ENCODE data around the gene RGS10. TPM values are rescaled to one million over a fixed set of nuclear protein-coding genes. Genes with fewer than 3 reads are reported as not detected.
A peak's percentile ranks its signal among the peaks of the same experiment; 100 is the strongest.

RGS10 gene
- total and polyA plus RNA-seq, 9 of the 15 experiments (the other 6 are each of a cell fraction or from before 2014, with no cell fraction given), result 31.9 to 123 (median 62.1) TPM

DNA sequence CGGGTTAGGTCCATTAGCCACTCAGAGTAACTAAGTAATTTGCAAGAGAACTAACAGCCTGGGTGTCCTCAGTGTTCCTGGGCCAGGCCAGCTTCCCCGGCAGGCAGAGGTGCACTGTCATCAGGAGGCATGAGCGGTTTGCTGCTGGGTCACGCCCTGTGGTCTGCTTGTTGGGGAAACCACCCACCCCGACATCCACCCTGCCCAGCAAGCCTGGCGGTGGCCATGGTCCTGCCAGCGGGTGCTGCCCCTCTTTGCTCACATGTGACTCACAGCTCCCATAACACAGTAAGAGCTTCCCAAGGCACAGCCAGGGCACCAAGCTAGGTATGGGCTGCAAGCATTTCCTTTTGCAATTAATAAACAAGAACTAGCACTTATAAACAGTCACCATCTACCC is 75.9 kb downstream of the RGS10 start:
- H4K20me1 ChIP-seq (replicated peaks; ENCODE audit: control insufficient read depth, insufficient read depth, low read length), result no peaks in the 10 kb centered on the region
- no peaks in the 10 kb centered on the region for H3K36me3 ChIP-seq (ENCODE audit: control insufficient read depth, insufficient read depth, low read length)
- CTCF ChIA-PET (ENCODE audit: low intra/inter-chr PET ratio), result no interaction called here
- 9% methylated on average over 7 of the region's 7 CpGs for WGBS (ENCODE audit: insufficient coverage, low coverage, missing lambda C conversion rate)
- no peak for FAIRE-seq
- intact Hi-C loops (cut with micrococcal nuclease) (no loop called here), in situ Hi-C loops (cut with MboI) (no loop called here)
- POLR2A ChIA-PET, result no interaction called here
- no peak overlapping the region for H3K9ac ChIP-seq (ENCODE audit: insufficient read depth in 1 of 2, low read depth in 2 of 2, low read length in 2 of 2)
- DNase-seq (ENCODE audit: extremely low read depth in 1 of 4, low spot score in 3 of 4), result peak in 2 of 4 experiments; percentile 14 to 15
- no peak overlapping the region for H2AFZ ChIP-seq (ENCODE audit: low read depth, low read length)
- peaks cover 4 to 5% of the 10 kb centered on the region in 2 experiments; a peak in 3 of 5 replicates for H3K4me1 ChIP-seq (replicated peaks in 1 of 2; ENCODE audit: control insufficient read depth in 2 of 2, insufficient read depth in 2 of 2, low read length in 2 of 2)
- BruUV-seq (replicated peaks), result no TSS peak
- H3K9me3 ChIP-seq (replicated peaks; ENCODE audit: control insufficient read depth, insufficient read depth, low read depth, low read length), result no peaks in the 10 kb centered on the region
- no peaks in the 10 kb centered on the region for H3K79me2 ChIP-seq (ENCODE audit: control insufficient read depth, insufficient read depth, low read length)
- peaks cover 0 to 4% of the 10 kb centered on the region in 2 experiments; a peak in 2 of 5 replicates for H3K27me3 ChIP-seq (ENCODE audit: control insufficient read depth in 2 of 2, insufficient read depth in 2 of 2, low read length in 2 of 2)
- no peak for TF ChIP-seq ZKSCAN1 (IDR thresholded peaks at IDR 0.05; ENCODE audit: low read depth, low read length)
- TF ChIP-seq MECOM (CRISPR knock-in tag; IDR thresholded peaks at IDR 0.05), result no peak
- no peak for TF ChIP-seq ZNF212 (CRISPR knock-in tag; IDR thresholded peaks at IDR 0.05)
- TF ChIP-seq THRA (IDR thresholded peaks at IDR 0.05), result no peak
- TF ChIP-seq, protein P1, sequence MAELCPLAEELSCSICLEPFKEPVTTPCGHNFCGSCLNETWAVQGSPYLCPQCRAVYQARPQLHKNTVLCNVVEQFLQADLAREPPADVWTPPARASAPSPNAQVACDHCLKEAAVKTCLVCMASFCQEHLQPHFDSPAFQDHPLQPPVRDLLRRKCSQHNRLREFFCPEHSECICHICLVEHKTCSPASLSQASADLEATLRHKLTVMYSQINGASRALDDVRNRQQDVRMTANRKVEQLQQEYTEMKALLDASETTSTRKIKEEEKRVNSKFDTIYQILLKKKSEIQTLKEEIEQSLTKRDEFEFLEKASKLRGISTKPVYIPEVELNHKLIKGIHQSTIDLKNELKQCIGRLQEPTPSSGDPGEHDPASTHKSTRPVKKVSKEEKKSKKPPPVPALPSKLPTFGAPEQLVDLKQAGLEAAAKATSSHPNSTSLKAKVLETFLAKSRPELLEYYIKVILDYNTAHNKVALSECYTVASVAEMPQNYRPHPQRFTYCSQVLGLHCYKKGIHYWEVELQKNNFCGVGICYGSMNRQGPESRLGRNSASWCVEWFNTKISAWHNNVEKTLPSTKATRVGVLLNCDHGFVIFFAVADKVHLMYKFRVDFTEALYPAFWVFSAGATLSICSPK (IDR thresholded peaks at IDR 0.05; ENCODE audit: borderline replicate concordance), result no peak
- TF ChIP-seq NR2C1 (IDR thresholded peaks at IDR 0.05), result no peak
- no peak for TF ChIP-seq NR2C1 (tag; IDR thresholded peaks at IDR 0.05)
- no peak for TF ChIP-seq TBP (optimal IDR thresholded peaks at IDR 0.05; ENCODE audit: low read depth, low read length)
- TF ChIP-seq, protein P2, sequence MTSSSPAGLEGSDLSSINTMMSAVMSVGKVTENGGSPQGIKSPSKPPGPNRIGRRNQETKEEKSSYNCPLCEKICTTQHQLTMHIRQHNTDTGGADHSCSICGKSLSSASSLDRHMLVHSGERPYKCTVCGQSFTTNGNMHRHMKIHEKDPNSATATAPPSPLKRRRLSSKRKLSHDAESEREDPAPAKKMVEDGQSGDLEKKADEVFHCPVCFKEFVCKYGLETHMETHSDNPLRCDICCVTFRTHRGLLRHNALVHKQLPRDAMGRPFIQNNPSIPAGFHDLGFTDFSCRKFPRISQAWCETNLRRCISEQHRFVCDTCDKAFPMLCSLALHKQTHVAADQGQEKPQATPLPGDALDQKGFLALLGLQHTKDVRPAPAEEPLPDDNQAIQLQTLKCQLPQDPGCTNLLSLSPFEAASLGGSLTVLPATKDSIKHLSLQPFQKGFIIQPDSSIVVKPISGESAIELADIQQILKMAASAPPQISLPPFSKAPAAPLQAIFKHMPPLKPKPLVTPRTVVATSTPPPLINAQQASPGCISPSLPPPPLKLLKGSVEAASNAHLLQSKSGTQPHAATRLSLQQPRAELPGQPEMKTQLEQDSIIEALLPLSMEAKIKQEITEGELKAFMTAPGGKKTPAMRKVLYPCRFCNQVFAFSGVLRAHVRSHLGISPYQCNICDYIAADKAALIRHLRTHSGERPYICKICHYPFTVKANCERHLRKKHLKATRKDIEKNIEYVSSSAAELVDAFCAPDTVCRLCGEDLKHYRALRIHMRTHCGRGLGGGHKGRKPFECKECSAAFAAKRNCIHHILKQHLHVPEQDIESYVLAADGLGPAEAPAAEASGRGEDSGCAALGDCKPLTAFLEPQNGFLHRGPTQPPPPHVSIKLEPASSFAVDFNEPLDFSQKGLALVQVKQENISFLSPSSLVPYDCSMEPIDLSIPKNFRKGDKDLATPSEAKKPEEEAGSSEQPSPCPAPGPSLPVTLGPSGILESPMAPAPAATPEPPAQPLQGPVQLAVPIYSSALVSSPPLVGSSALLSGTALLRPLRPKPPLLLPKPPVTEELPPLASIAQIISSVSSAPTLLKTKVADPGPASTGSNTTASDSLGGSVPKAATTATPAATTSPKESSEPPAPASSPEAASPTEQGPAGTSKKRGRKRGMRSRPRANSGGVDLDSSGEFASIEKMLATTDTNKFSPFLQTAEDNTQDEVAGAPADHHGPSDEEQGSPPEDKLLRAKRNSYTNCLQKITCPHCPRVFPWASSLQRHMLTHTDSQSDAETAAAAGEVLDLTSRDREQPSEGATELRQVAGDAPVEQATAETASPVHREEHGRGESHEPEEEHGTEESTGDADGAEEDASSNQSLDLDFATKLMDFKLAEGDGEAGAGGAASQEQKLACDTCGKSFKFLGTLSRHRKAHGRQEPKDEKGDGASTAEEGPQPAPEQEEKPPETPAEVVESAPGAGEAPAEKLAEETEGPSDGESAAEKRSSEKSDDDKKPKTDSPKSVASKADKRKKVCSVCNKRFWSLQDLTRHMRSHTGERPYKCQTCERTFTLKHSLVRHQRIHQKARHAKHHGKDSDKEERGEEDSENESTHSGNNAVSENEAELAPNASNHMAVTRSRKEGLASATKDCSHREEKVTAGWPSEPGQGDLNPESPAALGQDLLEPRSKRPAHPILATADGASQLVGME (CRISPR knock-in tag; IDR thresholded peaks at IDR 0.05), result no peak
- TF ChIP-seq KDM2B (CRISPR knock-in tag; IDR thresholded peaks at IDR 0.05), result no peak
- no peak for TF ChIP-seq NONO (IDR thresholded peaks at IDR 0.05; ENCODE audit: low read depth in 2 of 2, low read length in 1 of 2)
- no peak for TF ChIP-seq IRF2 (CRISPR knock-in tag; IDR thresholded peaks at IDR 0.05)
- H3K27ac ChIP-seq (ENCODE audit: extremely low read depth, low read depth, low read length), result no peak overlapping the region
- H3K9me1 ChIP-seq (ENCODE audit: control insufficient read depth, insufficient read depth, low read length), result no peaks in the 10 kb centered on the region
- ATAC-seq, result peak; percentile 41; the same call in 2 of the 3 replicates
- H3K4me2 ChIP-seq (ENCODE audit: insufficient read depth, low read length), result no peak overlapping the region; the same call in 1 of the 2 replicates
- H3K4me3 ChIP-seq, result no peak overlapping the region
